Neural cell (in vitro differentiated cells): ENCODE results near the gene BLOC1S5. TPM values are rescaled to one million over a fixed set of nuclear protein-coding genes. Genes with fewer than 3 reads are reported as not detected.

Experiments used
- H2AFZ ChIP-seq: fragments of 200-600, 300-800 bp; sonication (generic), shearing (Covaris generic); 2 replicates; pipeline ENCODE4 v1.6.0; 2014; ENCODE audit warnings: low read depth, mild to moderate bottlenecking, antibody characterized with exemption, low read length, moderate library complexity
- H3F3A ChIP-seq: fragments of 200-600 bp; shearing (Covaris generic); 2 replicates; pipeline ENCODE4 v1.6.1; 2016; ENCODE audit warnings: mild to moderate bottlenecking, moderate library complexity, mixed read lengths, antibody characterized with exemption, low read length; ENCODE audit not compliant: insufficient read depth, poor library complexity, severe bottlenecking
- H3K27ac ChIP-seq: fragments of 200-600, 300-800 bp; sonication (generic), shearing (Covaris generic); 2 replicates; pipeline ENCODE4 v1.5.1; 2014; ENCODE audit warnings: mild to moderate bottlenecking, low read length, moderate library complexity
- H3K27me3 ChIP-seq: fragments of 300-800, 200-600 bp; sonication (generic), shearing (Covaris generic); 2 replicates; pipeline ENCODE4 v1.6.0; 2014; ENCODE audit warnings: mild to moderate bottlenecking, low read depth, low read length, moderate library complexity; ENCODE audit not compliant: insufficient read depth
- H3K36me3 ChIP-seq: fragments of 300-800, 200-600 bp; sonication (generic), shearing (Covaris generic); 2 replicates; pipeline ENCODE4 v1.5.1; 2014; ENCODE audit warnings: mild to moderate bottlenecking, antibody characterized with exemption, low read length, moderate library complexity; ENCODE audit not compliant: insufficient read depth
- H3K4me2 ChIP-seq: fragments of 300-800, 200-600 bp; sonication (generic), shearing (Covaris generic); 2 replicates; pipeline ENCODE4 v1.6.0; 2014; ENCODE audit warnings: mild to moderate bottlenecking, low read length
- H3K4me3 ChIP-seq: fragments of 300-800, 200-600 bp; sonication (generic), shearing (Covaris generic); 2 replicates; pipeline ENCODE4 v1.5.1; 2014; ENCODE audit warnings: mild to moderate bottlenecking, low read length, moderate library complexity
- H3K79me2 ChIP-seq: fragments of 200-600 bp; shearing (Covaris generic); replicated peaks from 2 replicates; pipeline ENCODE4 v1.6.0; 2014; ENCODE audit warnings: mild to moderate bottlenecking, low read length, moderate library complexity; ENCODE audit not compliant: insufficient read depth
- H3K9ac ChIP-seq: fragments of 300-800, 200-600 bp; sonication (generic), shearing (Covaris generic); 2 replicates; pipeline ENCODE4 v1.6.1; 2016; ENCODE audit warnings: mild to moderate bottlenecking, low read length, mixed read lengths
- H3K9me2 ChIP-seq: fragments of 200-600 bp; shearing (Covaris generic); 2 replicates; pipeline ENCODE4 v1.6.1; 2016; ENCODE audit warnings: mild to moderate bottlenecking, low read length, mixed read lengths; ENCODE audit not compliant: insufficient read depth
- H3K9me3 ChIP-seq: fragments of 200-600, 300-800 bp; sonication (generic), shearing (Covaris generic); 2 replicates; pipeline ENCODE4 v1.6.1; 2016; ENCODE audit warnings: mild to moderate bottlenecking, mixed run types, low read length, moderate library complexity, mixed read lengths
- H4K20me1 ChIP-seq: fragments of 200-600 bp; shearing (Covaris generic); 2 replicates; pipeline ENCODE4 v1.6.1; 2016; ENCODE audit warnings: mild to moderate bottlenecking, mixed run types; ENCODE audit not compliant: insufficient read depth
- EP300 ChIP-seq: fragments of 450-650 bp; conservative IDR thresholded peaks from 2 replicates; pipeline ENCODE4 v1.6.1; 2014; ENCODE audit warnings: antibody characterized with exemption, mild to moderate bottlenecking, moderate library complexity; ENCODE audit not compliant: poor library complexity, severe bottlenecking
- EZH2 ChIP-seq: fragments of 200-600, 300-800 bp; shearing (Covaris generic), sonication (generic); IDR thresholded peaks from 2 replicates; pipeline ENCODE4 v1.6.1; 2014; ENCODE audit warnings: antibody characterized with exemption, low read length, borderline replicate concordance, mild to moderate bottlenecking; ENCODE audit not compliant: insufficient read depth, poor library complexity, severe bottlenecking
- MXI1 ChIP-seq: fragments of 450-650 bp; conservative IDR thresholded peaks from 2 replicates; pipeline ENCODE4 v1.6.1; 2014; ENCODE audit warnings: antibody characterized with exemption, mild to moderate bottlenecking; ENCODE audit not compliant: poor library complexity, severe bottlenecking
- POLR2AphosphoS5 ChIP-seq: IDR thresholded peaks from 2 replicates; pipeline ENCODE4 v1.6.1; 2012
- RAD21 ChIP-seq: fragments of 450-650 bp; conservative IDR thresholded peaks from 2 replicates; pipeline ENCODE4 v1.6.1; 2014; ENCODE audit warnings: antibody characterized with exemption, mild to moderate bottlenecking, moderate library complexity
- SMC3 ChIP-seq: fragments of 450-650 bp; conservative IDR thresholded peaks from 2 replicates; pipeline ENCODE4 v1.6.1; 2014; ENCODE audit warnings: antibody characterized with exemption, mild to moderate bottlenecking, moderate library complexity; ENCODE audit not compliant: poor library complexity
- TAF1 ChIP-seq: IDR thresholded peaks from 2 replicates; pipeline ENCODE4 v1.6.1; 2012; ENCODE audit warnings: low read depth
- polyA plus RNA-seq: library from polyadenylated mRNA; depleted of rRNA; stranded (reverse); fragments of >200 nt; gene quantifications from 2 replicates; pipeline ENCODE4 v1.2.3, GENCODE V29; 2014
- TF ChIP-seq, protein P1 (sequence below): fragments of 450-650 bp; IDR thresholded peaks from 2 replicates; pipeline ENCODE4 v1.5.1; 2014; ENCODE audit warnings: antibody characterized with exemption, mild to moderate bottlenecking, moderate library complexity; ENCODE audit not compliant: poor library complexity, severe bottlenecking
- TF ChIP-seq, protein P2 (sequence below): IDR thresholded peaks from 2 replicates; pipeline ENCODE4 v1.6.1; 2012; ENCODE audit warnings: borderline replicate concordance

The BLOC1S5 gene
- polyA plus RNA-seq, 1 donor from 2014 or later = 12.2 TPM

DNA sequence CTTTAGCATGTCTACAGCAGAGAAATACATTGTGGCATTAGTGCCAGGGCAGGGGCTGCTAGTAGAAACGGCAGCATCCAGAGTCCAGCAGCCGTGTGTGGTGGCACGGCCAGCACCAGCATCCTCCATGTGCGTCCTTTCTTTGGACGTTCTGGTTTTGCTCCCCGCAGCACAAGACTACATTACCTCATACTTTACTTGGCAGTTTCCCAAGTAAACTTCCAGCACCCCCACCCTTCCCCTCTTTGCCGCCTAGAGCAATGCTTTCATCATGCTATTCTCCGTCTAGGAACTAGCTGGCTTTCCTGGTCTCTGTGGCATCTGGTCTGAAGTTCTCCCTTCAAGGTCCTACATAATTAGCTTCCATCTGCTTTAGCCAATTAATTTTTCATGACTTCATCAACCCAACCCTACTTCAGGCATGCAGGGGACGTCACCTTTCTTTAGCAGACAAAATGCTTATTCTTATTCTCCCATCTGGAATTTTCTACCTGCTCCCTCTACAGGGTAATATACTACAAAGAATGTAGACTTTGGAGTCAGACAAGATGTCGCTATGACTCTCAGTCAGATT lies 67.6 kb downstream of the BLOC1S5 start:
- Histone ChIP-seq H3K27ac (no peak overlapping the region), H3K27me3 (no peaks in the 10 kb centered on the region), H3K9me2 (no peaks in the 10 kb centered on the region), H3K4me3 (no peak overlapping the region), H3K4me2 (no peak overlapping the region), H3F3A (no peaks in the 10 kb centered on the region), H3K79me2 (no peaks in the 10 kb centered on the region), H3K9ac (no peak overlapping the region), H3K9me3 (no peaks in the 10 kb centered on the region), H4K20me1 (no peaks in the 10 kb centered on the region), H3K36me3 (no peaks in the 10 kb centered on the region), H2AFZ (no peak overlapping the region)
- TF ChIP-seq EZH2 (no peak), SMC3 (no peak), TAF1 (no peak), POLR2AphosphoS5 (no peak), EP300 (no peak), MXI1 (no peak), RAD21 (no peak)
- TF ChIP-seq, protein P1, sequence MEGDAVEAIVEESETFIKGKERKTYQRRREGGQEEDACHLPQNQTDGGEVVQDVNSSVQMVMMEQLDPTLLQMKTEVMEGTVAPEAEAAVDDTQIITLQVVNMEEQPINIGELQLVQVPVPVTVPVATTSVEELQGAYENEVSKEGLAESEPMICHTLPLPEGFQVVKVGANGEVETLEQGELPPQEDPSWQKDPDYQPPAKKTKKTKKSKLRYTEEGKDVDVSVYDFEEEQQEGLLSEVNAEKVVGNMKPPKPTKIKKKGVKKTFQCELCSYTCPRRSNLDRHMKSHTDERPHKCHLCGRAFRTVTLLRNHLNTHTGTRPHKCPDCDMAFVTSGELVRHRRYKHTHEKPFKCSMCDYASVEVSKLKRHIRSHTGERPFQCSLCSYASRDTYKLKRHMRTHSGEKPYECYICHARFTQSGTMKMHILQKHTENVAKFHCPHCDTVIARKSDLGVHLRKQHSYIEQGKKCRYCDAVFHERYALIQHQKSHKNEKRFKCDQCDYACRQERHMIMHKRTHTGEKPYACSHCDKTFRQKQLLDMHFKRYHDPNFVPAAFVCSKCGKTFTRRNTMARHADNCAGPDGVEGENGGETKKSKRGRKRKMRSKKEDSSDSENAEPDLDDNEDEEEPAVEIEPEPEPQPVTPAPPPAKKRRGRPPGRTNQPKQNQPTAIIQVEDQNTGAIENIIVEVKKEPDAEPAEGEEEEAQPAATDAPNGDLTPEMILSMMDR = no peak
- TF ChIP-seq, protein P2, sequence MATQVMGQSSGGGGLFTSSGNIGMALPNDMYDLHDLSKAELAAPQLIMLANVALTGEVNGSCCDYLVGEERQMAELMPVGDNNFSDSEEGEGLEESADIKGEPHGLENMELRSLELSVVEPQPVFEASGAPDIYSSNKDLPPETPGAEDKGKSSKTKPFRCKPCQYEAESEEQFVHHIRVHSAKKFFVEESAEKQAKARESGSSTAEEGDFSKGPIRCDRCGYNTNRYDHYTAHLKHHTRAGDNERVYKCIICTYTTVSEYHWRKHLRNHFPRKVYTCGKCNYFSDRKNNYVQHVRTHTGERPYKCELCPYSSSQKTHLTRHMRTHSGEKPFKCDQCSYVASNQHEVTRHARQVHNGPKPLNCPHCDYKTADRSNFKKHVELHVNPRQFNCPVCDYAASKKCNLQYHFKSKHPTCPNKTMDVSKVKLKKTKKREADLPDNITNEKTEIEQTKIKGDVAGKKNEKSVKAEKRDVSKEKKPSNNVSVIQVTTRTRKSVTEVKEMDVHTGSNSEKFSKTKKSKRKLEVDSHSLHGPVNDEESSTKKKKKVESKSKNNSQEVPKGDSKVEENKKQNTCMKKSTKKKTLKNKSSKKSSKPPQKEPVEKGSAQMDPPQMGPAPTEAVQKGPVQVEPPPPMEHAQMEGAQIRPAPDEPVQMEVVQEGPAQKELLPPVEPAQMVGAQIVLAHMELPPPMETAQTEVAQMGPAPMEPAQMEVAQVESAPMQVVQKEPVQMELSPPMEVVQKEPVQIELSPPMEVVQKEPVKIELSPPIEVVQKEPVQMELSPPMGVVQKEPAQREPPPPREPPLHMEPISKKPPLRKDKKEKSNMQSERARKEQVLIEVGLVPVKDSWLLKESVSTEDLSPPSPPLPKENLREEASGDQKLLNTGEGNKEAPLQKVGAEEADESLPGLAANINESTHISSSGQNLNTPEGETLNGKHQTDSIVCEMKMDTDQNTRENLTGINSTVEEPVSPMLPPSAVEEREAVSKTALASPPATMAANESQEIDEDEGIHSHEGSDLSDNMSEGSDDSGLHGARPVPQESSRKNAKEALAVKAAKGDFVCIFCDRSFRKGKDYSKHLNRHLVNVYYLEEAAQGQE = no peak

GRCh38 chr6:7993952-7994351 lies 70.2 kb downstream of the BLOC1S5 start:
- TF ChIP-seq EP300 (no peak), TAF1 (no peak), EZH2 (no peak), MXI1 (no peak), RAD21 (no peak), SMC3 (no peak), POLR2AphosphoS5 (no peak)
- TF ChIP-seq, protein P2 = no peak
- TF ChIP-seq, protein P1 = no peak
- H3F3A ChIP-seq = no peaks in the 10 kb centered on the region

More at GRCh38 chr6:7993952-7994351, 70.2 kb downstream of the BLOC1S5 start:
- Histone ChIP-seq H3K79me2 (no peaks in the 10 kb centered on the region), H3K36me3 (no peaks in the 10 kb centered on the region), H3K9ac (no peak overlapping the region), H2AFZ (no peak overlapping the region), H3K4me3 (no peak overlapping the region), H3K4me2 (no peak overlapping the region), H3K27ac (no peak overlapping the region), H4K20me1 (no peaks in the 10 kb centered on the region), H3K27me3 (no peaks in the 10 kb centered on the region), H3K9me2 (no peaks in the 10 kb centered on the region), H3K9me3 (no peaks in the 10 kb centered on the region)
